ENCODE results near the gene TPRN. TPM values are rescaled to one million over a fixed set of nuclear protein-coding genes. Genes with fewer than 3 reads are reported as not detected.

The TPRN gene
- polyA plus RNA-seq, 3 donors from 2014 or later, result 0.11 to 1.1 (median 0.60) TPM

DNA sequence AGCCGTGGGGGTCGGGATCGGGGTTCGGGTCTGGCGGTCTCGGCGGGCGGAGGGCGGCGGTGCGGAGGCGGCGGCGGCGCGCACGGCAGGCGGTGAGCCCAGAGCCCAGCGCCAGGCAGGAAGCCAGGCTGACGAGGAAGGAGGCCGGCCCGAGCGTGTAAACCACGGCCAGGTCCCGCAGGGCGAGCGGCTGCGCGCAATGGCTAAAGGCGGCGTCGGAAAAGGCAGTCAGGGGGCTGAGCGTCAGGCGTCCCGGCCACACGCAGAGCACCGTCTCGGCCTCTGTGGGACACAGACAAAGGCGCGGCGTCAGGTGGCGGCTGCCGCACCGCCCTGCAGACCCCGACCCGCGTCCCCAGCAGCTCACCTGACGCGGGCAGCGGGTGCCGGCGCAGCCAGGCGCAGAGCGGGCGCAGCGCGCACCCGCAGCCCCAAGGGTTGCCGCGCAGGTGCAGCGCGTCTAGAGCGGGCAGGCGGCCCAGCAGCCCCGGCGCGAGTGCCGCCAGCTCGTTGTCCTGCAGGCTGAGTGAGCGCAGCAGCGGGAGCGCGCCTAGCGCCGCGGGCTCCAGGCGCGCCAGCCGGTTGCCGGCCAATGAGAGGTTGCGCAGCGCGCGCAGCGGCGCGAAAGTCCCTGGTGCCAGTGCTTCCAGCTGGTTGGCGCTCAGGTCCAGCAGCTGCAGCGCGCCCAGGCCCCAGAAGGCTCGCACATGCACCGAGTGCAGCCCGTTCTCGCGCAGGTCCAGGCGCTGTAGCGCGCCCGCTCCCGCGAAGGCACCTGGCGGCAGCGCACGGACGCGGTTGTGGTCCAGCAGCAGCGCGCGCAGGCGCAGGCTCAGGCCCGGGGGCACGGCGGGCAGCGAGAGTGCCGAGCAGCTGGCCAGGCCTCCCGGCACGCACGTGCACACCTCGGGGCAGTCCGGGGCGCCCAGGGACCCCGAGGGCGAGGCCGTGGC lies 31.4 kb downstream of the TPRN start:
- no peak for DNase-seq
- Mint-ChIP-seq H3K4me1 (no peaks in the 10 kb centered on the region), H3K27ac (no peak overlapping the region), H3K4me3 (peak overlapping the region in 1 of 5 donors; percentile 64), H3K36me3 (no peaks in the 10 kb centered on the region), H3K9me3 (no peaks in the 10 kb centered on the region), H3K27me3 (ENCODE audit: low read depth in 3 of 3) (peaks cover 8 to 16% (median 12%) of the 10 kb centered on the region in 3 donors)

DNA sequence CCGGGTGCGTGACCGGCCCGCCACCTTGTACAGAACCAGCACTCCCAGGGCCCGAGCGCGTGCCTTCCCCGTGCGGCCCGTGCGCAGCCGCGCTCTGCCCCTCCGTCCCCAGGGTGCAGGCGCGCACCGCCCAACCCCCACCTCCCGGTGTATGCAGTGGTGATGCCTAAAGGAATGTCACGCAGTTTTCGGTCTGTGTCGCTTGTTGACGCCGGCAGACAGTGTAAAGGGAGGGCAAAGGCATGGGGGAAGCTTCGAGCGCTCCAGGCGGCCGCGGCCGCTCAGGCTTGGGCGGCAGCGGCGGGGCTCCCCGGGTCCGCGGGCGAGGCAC lies 32.0 kb downstream of the TPRN start:
- no peak for DNase-seq
- H3K27me3 Mint-ChIP-seq (ENCODE audit: low read depth in 3 of 3), result peaks cover 8 to 15% (median 12%) of the 10 kb centered on the region in 3 donors
- H3K4me1 Mint-ChIP-seq, result no peaks in the 10 kb centered on the region
- no peaks in the 10 kb centered on the region for H3K36me3 Mint-ChIP-seq
- H3K9me3 Mint-ChIP-seq, result no peaks in the 10 kb centered on the region
- no peak overlapping the region for H3K4me3 Mint-ChIP-seq
- H3K27ac Mint-ChIP-seq, result no peak overlapping the region

DNA sequence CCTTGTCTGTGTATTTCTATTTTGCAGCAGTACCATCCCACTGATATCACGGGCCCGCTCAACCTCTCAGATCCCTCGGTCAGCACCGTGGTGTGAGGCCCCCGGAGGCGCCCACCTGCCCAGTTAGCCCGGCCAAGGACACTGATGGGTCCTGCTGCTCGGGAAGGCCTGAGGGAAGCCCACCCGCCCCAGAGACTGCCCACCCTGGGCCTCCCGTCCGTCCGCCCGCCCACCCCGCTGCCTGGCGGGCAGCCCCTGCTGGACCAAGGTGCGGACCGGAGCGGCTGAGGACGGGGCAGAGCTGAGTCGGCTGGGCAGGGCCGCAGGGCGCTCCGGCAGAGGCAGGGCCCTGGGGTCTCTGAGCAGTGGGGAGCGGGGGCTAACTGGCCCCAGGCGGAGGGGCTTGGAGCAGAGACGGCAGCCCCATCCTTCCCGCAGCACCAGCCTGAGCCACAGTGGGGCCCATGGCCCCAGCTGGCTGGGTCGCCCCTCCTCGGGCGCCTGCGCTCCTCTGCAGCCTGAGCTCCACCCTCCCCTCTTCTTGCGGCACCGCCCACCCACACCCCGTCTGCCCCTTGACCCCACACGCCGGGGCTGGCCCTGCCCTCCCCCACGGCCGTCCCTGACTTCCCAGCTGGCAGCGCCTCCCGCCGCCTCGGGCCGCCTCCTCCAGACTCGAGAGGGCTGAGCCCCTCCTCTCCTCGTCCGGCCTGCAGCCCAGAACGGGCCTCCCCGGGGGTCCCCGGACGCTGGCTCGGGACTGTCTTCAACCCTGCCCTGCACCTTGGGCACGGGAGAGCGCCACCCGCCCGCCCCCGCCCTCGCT lies 32.6 kb downstream of the TPRN start:
- Mint-ChIP-seq H3K9me3 (no peaks in the 10 kb centered on the region), H3K4me1 (no peaks in the 10 kb centered on the region), H3K27ac (no peak overlapping the region), H3K4me3 (peak overlapping the region in 1 of 5 donors; percentile 24), H3K36me3 (no peaks in the 10 kb centered on the region), H3K27me3 (ENCODE audit: low read depth in 3 of 3) (peaks cover 8 to 15% (median 15%) of the 10 kb centered on the region in 3 donors)
- DNase-seq, result no peak

DNA sequence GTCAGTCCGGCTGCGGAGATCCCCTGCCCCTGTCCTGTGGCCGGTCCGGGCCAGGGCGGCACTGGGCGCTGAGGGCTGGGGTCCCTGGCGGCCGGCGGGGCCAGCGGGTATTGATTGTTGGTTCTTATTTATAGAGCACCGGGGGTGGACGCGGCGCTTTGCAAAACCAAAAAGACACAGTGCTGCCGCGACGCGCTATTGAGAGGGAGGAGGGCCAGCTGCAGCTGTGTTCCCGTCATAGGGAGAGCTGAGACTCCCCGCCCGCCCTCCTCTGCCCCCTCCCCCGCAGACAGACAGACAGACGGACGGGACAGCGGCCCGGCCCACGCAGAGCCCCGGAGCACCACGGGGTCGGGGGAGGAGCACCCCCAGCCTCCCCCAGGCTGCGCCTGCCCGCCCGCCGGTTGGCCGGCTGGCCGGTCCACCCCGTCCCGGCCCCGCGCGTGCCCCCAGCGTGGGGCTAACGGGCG lies 33.2 kb downstream of the TPRN start:
- no peak overlapping the region for H3K27ac Mint-ChIP-seq
- H3K4me1 Mint-ChIP-seq, result no peaks in the 10 kb centered on the region
- no peak overlapping the region for H3K4me3 Mint-ChIP-seq
- no peaks in the 10 kb centered on the region for H3K9me3 Mint-ChIP-seq
- H3K27me3 Mint-ChIP-seq (ENCODE audit: low read depth in 3 of 3), result peaks cover 9 to 15% (median 15%) of the 10 kb centered on the region in 3 donors
- DNase-seq, result no peak
- no peaks in the 10 kb centered on the region for H3K36me3 Mint-ChIP-seq

DNA sequence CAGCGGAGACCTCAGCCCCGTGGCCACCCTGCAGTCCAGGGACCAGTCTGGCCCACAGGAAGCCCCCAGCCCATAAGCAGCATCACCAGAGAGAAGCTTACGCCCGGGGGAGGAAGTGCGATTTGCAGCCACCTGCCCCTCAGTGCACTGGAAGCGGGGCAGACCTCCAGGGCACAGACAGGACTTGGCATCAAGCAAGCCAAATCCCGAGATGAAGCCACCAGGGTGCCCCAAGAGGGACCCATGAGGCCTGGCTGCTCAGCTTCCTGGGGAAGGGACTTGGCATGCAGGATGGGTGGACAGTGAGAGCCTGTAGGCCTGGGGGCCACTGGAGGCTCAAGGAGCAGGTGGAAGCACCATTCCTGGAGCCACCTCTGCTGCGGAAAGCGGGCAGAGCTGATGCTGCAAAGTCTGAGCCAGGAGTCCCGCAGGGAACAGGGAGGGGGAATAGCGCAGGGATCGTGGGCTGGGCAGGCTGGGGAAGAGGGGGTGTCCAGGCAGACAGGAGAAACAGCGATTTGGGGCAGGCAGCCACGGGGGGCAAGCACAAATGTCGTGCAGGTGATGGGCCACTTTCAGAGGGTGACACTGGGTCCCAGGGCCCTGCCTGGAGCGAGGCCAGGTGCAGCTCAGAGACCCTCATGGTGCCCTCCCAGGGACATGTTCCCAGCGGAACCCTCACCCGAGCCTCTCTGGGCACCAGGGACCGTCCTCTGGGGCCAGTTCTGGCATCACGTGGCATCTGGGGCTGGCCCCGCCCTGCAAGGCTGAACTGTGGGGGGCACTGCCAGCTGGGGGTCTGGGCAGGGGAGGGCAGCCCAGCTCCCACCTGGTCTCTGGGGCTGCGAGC lies 33.9 kb downstream of the TPRN start:
- peaks cover 12 to 17% (median 15%) of the 10 kb centered on the region in 3 donors for H3K27me3 Mint-ChIP-seq (ENCODE audit: low read depth in 3 of 3)
- DNase-seq, result no peak
- H3K36me3 Mint-ChIP-seq, result no peaks in the 10 kb centered on the region
- no peak overlapping the region for H3K27ac Mint-ChIP-seq
- H3K4me1 Mint-ChIP-seq, result no peaks in the 10 kb centered on the region
- H3K4me3 Mint-ChIP-seq, result peak overlapping the region in 1 of 5 donors; percentile 21
- no peaks in the 10 kb centered on the region for H3K9me3 Mint-ChIP-seq

DNA sequence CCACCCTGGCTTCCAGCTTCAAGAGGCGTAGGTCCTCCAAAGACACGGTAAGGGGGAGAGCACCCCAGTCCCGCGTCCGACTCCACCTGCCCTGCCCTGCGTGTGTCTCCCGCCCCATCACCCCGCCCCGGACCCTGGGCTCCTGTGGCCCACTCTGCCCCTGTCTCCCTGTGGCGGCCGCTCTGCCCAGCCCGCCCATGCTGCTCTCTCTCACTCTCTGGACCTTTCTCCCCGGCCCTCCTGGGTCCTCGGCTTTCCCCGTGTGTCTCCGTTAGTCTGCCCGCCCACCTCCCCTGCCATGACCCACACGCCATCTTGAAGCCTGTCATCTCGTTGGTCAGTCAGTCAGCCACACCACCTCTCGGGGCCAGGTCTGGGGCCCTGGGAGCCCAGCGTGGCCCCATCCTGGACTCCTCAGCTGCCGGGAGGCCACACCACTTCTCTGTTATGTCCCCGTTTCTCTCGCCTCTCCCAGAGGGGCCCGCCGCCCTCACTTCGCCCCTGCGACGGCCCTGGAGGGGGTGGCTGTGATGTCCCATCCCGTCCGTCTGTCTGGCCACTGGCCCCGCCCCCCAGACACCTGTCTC lies 35.2 kb downstream of the TPRN start:
- H3K4me3 Mint-ChIP-seq, result no peak overlapping the region
- H3K9me3 Mint-ChIP-seq, result no peaks in the 10 kb centered on the region
- no peaks in the 10 kb centered on the region for H3K36me3 Mint-ChIP-seq
- no peaks in the 10 kb centered on the region for H3K4me1 Mint-ChIP-seq
- H3K27ac Mint-ChIP-seq, result no peak overlapping the region
- no peak for DNase-seq
- peaks cover 9 to 20% (median 18%) of the 10 kb centered on the region in 3 donors for H3K27me3 Mint-ChIP-seq (ENCODE audit: low read depth in 3 of 3)

DNA sequence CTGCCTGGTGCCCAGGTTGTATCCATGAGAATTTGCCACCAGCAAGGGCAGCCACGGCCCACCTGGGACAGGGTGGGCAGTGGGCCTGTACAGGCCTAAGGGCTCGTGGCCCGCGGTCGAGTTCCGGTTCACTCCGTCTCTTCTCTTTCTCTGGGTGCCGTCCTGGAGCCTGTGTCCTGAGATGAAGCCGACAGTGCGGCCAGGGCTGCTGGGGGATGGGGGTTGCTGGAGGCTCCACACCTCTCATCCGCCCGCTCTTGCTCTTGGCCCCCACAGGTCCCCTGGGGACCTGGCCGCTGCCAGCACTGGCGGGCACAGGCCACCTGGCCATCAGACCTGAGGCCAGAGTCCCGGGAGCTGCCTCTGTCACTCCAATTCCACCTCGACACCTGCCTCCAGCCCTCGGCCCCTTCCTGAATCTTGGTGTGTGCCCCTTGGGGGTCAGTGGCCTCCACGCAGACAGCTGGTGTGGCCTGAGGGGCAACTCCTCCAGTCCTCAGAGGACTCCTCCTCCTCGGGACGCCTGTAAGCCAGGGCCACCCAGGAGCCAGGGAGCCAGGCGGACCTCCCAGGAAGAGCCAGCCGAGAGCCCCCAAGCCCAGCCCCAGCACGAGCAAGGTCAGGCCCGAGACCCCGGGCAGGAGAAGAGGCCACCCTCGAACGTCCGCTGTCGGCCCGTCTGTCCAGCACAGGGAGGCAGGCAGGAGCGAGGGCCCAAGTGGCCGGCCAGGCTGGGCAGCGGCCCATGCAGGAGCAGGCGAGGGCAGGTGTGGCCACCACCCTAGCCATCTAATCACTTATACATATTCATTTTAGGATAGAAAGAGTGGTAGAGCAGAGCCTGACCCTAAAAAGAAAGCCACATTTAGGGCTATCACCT lies 35.9 kb downstream of the TPRN start:
- Mint-ChIP-seq H3K4me1 (no peaks in the 10 kb centered on the region), H3K4me3 (no peak overlapping the region), H3K36me3 (no peaks in the 10 kb centered on the region), H3K27ac (no peak overlapping the region), H3K27me3 (ENCODE audit: low read depth in 3 of 3) (peaks cover 9 to 21% (median 17%) of the 10 kb centered on the region in 3 donors), H3K9me3 (no peaks in the 10 kb centered on the region)
- DNase-seq, result no peak

DNA sequence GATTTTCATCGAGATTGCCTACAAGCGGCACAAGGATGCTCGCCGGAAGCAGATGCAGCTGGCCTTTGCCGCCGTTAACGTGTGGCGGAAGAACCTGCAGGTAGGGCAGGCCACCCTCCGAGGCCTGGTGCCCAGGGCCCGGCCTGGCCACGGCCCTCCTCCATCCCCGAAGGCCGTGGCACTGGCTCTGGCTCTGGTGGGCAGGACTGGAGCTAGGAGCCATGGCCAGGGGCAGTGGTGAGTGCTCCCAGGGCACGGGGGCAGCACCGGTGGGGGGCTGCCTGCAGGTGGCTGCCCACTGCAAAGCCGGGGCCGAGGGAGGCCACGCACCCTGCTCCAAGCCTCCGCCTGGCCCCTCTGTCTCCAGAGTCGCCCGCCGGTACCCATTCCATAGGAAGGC lies 36.7 kb downstream of the TPRN start:
- no peaks in the 10 kb centered on the region for H3K9me3 Mint-ChIP-seq
- no peak for DNase-seq
- H3K4me1 Mint-ChIP-seq, result peaks cover 0 to 1% of the 10 kb centered on the region in 2 donors
- no peaks in the 10 kb centered on the region for H3K36me3 Mint-ChIP-seq
- H3K4me3 Mint-ChIP-seq, result no peak overlapping the region
- peaks cover 11 to 29% (median 19%) of the 10 kb centered on the region in 3 donors for H3K27me3 Mint-ChIP-seq (ENCODE audit: low read depth in 3 of 3)
- H3K27ac Mint-ChIP-seq, result no peak overlapping the region

DNA sequence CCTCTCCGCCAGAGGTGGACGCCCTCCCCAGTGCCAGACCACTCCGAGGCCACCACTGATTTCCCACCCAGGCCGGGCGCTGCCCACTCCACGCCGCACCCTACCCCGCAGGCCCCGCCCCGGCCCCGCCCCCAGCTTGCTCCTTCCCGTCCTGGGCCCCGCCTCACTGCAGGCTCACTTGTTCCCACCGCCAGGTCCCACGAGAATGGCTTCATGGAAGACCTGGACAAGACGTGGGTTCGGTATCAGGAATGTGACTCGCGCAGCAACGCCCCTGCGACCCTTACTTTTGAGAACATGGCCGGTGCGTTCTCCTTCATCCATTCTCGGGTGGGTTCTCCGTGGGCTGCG lies 37.2 kb downstream of the TPRN start:
- no peak for DNase-seq
- peaks cover 1% of the 10 kb centered on the region in 2 donors for H3K4me1 Mint-ChIP-seq
- no peak overlapping the region for H3K27ac Mint-ChIP-seq
- no peaks in the 10 kb centered on the region for H3K36me3 Mint-ChIP-seq
- H3K9me3 Mint-ChIP-seq, result no peaks in the 10 kb centered on the region
- peaks cover 11 to 29% (median 21%) of the 10 kb centered on the region in 3 donors for H3K27me3 Mint-ChIP-seq (ENCODE audit: low read depth in 3 of 3)
- no peak overlapping the region for H3K4me3 Mint-ChIP-seq

DNA sequence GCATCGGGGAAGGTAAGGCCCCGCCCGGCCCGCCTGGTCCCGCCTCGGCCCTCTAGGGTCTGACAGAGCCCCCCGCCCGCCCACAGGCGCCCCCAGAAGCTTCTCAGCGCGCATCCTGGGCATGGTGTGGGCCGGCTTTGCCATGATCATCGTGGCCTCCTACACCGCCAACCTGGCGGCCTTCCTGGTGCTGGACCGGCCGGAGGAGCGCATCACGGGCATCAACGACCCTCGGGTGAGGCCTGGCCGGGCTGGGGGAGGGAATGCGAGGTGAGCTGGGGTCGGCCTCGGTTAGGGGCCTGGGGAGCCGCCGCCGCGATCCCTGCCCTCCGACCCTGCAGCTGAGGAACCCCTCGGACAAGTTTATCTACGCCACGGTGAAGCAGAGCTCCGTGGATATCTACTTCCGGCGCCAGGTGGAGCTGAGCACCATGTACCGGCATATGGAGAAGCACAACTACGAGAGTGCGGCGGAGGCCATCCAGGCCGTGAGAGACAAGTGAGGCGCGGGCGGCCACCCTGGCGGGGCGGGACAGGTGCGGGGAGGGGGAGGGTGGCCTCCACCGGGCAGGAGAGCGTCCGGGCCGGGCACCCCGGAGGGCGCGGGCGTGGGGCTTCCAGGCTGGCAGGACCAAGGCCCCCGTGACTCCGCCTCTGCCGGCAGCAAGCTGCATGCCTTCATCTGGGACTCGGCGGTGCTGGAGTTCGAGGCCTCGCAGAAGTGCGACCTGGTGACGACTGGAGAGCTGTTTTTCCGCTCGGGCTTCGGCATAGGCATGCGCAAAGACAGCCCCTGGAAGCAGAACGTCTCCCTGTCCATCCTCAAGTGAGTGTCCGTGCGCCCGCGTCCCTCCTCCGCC lies 37.8 kb downstream of the TPRN start:
- H3K27ac Mint-ChIP-seq, result no peak overlapping the region
- DNase-seq, result no peak
- H3K36me3 Mint-ChIP-seq, result no peaks in the 10 kb centered on the region
- peak overlapping the region in 1 of 5 donors; percentile 24 for H3K4me3 Mint-ChIP-seq
- peaks cover 4 to 5% of the 10 kb centered on the region in 2 donors for H3K4me1 Mint-ChIP-seq
- peaks cover 12 to 34% (median 21%) of the 10 kb centered on the region in 3 donors for H3K27me3 Mint-ChIP-seq (ENCODE audit: low read depth in 3 of 3)
- H3K9me3 Mint-ChIP-seq, result no peaks in the 10 kb centered on the region

DNA sequence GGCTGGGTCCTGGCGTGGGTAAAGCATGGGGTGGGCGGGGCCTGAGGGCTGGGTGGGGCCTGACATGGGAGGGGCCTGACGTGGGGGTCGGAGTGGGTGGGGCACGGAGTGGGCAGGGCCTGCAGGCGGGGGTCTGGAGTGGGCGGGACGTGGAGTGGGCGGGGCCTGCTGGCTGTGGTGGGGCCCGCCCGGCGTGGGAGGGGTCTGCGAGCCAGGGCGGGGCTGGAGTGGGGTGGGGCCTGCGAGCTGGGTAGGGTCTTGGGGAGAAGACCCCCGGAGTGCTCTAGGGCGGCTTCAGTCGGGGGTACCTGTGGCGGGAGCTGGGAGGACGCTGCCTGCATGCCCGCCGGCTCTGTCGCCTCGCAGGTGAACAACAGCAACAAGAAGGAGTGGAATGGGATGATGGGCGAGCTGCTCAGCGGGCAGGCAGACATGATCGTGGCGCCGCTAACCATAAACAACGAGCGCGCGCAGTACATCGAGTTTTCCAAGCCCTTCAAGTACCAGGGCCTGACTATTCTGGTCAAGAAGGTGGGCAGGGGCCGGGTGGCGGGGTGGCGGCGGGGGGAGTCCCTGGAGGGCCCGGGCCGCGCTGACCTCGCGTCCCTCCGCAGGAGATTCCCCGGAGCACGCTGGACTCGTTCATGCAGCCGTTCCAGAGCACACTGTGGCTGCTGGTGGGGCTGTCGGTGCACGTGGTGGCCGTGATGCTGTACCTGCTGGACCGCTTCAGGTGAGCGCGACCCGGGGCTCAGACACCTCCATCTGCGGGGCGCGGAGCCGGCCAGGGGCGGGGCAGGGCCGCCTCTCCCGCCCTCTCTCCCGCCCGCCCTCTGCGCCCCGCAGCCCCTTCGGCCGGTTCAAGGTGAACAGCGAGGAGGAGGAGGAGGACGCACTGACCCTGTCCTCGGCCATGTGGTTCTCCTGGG lies 38.7 kb downstream of the TPRN start:
- peaks cover 12 to 39% (median 18%) of the 10 kb centered on the region in 3 donors for H3K27me3 Mint-ChIP-seq (ENCODE audit: low read depth in 3 of 3)
- H3K4me1 Mint-ChIP-seq, result peaks cover 5 to 9% of the 10 kb centered on the region in 2 donors
- H3K36me3 Mint-ChIP-seq, result no peaks in the 10 kb centered on the region
- H3K4me3 Mint-ChIP-seq, result no peak overlapping the region
- H3K27ac Mint-ChIP-seq, result no peak overlapping the region
- H3K9me3 Mint-ChIP-seq, result no peaks in the 10 kb centered on the region
- DNase-seq, result no peak

All from immature natural killer cell (primary cell).